Ascending aorta (tissue), 2 donors: ENCODE data around the gene FCAMR. TPM values are rescaled to one million over a fixed set of nuclear protein-coding genes. Genes with fewer than 3 reads are reported as not detected.
A peak's percentile ranks its signal among the peaks of the same experiment; 100 is the strongest.

Source experiments
- DNase-seq, 2 donors: peaks; one replicate each; pipeline ENCODE4 v3.0.0-alpha.2; 2019; ENCODE audit warnings: low spot score in 2 of 2
- H3K27ac ChIP-seq, 2 donors: fragments of 200-600 bp; sonication (generic); one replicate each; pipeline ENCODE4 v1.5.1; 2016 to 2017; ENCODE audit warnings: mild to moderate bottlenecking in 1 of 2
- H3K27me3 ChIP-seq: fragments of 200-600 bp; sonication (generic); one replicate; pipeline ENCODE4 v1.5.1; 2017
- H3K36me3 ChIP-seq, 2 donors: fragments of 200-600 bp; sonication (generic); one replicate each; pipeline ENCODE4 v1.5.1; 2016
- H3K4me1 ChIP-seq, 2 donors: fragments of 200-600 bp; sonication (generic); one replicate each; pipeline ENCODE4 v1.5.1; 2016 to 2017; ENCODE audit warnings: mild to moderate bottlenecking in 1 of 2
- H3K4me3 ChIP-seq, 2 donors: fragments of 200-600 bp; sonication (generic); one replicate each; pipeline ENCODE4 v1.5.1; 2016 to 2017; ENCODE audit warnings: mild to moderate bottlenecking in 1 of 2
- H3K9me3 ChIP-seq, 2 donors: fragments of 200-600 bp; sonication (generic); one replicate each; pipeline ENCODE4 v1.5.1; 2016
- intact Hi-C: fragments of 100-400 bp; cut with DNase I; formaldehyde crosslinking; loops from one replicate; pipeline ENCODE4 v1.15.1; 2023
- total RNA-seq: library from RNA; depleted of rRNA; stranded (reverse); fragments of >200 nt; gene quantifications from one replicate; pipeline ENCODE4 v1.1.0, GENCODE V29; 2016
- TF ChIP-seq, protein P1 (sequence below), 3 experiments: fragments of 200-600 bp in 2 of 3; fragments of 450-650 bp in 1 of 3; sonication (generic) in 2 of 3; IDR thresholded peaks; one replicate each; pipeline ENCODE4 v1.5.1; 2016 to 2019; ENCODE audit warnings: antibody characterized with exemption in 3 of 3, mild to moderate bottlenecking in 1 of 3, moderate library complexity in 1 of 3

Gene FCAMR
- total RNA-seq, 1 donor from 2014 or later: not detected

DNA sequence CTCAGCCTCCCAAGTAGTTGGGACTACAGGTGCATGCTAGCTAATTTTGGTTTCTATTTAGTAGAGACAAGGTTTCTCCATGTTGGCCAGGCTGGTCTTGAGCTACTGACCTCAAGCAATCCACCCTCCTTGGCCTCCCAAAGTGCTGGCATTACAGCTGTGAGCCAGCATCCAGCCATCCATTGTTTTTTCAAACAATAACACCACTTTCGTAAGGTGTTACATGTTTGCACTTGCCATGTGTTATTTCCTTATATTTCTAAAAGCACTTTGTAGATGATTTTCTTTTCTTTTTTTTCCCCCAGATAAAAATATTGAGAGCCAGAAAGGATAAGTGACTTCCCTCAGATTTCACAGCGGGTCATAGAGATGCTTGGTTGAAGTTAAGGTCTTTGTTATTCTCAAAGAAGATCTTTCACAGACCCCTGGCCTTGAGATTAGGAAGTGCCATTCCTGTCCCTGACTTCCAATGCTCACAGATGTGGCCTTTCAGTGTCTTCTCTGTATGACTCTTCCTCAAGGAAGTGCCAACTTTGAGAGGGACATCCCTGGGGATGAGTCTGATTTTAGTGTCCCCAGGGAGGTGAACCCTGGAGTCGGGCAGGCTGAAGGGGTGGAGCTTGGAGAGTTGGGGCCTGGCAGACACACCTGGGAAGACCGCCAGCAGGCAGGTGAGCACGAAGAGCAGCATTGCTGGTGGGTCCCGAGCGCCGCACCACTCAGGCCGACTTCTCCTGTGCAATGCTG, 30.2 kb downstream of the FCAMR start:
- Histone ChIP-seq H3K4me3 (no peak overlapping the region), H3K9me3 (no peaks in the 10 kb centered on the region), H3K27me3 (no peaks in the 10 kb centered on the region), H3K36me3 (no peaks in the 10 kb centered on the region), H3K27ac (no peak overlapping the region), H3K4me1 (no peaks in the 10 kb centered on the region)
- intact Hi-C loops: no loop called here
- TF ChIP-seq, protein P1, sequence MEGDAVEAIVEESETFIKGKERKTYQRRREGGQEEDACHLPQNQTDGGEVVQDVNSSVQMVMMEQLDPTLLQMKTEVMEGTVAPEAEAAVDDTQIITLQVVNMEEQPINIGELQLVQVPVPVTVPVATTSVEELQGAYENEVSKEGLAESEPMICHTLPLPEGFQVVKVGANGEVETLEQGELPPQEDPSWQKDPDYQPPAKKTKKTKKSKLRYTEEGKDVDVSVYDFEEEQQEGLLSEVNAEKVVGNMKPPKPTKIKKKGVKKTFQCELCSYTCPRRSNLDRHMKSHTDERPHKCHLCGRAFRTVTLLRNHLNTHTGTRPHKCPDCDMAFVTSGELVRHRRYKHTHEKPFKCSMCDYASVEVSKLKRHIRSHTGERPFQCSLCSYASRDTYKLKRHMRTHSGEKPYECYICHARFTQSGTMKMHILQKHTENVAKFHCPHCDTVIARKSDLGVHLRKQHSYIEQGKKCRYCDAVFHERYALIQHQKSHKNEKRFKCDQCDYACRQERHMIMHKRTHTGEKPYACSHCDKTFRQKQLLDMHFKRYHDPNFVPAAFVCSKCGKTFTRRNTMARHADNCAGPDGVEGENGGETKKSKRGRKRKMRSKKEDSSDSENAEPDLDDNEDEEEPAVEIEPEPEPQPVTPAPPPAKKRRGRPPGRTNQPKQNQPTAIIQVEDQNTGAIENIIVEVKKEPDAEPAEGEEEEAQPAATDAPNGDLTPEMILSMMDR (IDR thresholded peaks at IDR 0.05): no peak
- DNase-seq: no peak

DNA sequence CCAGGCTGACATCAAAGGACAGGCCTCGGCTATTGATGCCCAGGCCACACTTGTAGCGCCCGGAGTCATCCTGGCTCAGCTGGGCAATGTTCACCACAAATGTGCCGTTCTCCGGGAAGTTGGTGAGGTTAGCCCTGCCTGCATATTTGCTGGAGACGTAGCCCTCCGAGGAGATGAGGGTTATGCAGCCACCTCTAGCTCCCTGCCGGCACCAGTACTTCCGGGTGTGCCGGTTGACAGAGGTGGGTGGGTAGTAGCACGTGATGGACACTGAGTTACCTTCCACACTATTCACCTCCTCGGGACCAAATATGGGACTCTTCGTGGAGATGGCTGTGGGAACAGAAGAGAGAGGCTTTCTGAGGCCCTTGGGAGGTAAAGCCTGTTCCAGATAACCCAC, 31.1 kb downstream of the FCAMR start:
- intact Hi-C loops: no loop called here
- no peak for DNase-seq
- Histone ChIP-seq H3K9me3 (no peaks in the 10 kb centered on the region), H3K4me1 (no peaks in the 10 kb centered on the region), H3K27ac (no peak overlapping the region), H3K4me3 (no peak overlapping the region), H3K27me3 (no peaks in the 10 kb centered on the region), H3K36me3 (no peaks in the 10 kb centered on the region)
- TF ChIP-seq, protein P1 (IDR thresholded peaks at IDR 0.05): no peak

DNA sequence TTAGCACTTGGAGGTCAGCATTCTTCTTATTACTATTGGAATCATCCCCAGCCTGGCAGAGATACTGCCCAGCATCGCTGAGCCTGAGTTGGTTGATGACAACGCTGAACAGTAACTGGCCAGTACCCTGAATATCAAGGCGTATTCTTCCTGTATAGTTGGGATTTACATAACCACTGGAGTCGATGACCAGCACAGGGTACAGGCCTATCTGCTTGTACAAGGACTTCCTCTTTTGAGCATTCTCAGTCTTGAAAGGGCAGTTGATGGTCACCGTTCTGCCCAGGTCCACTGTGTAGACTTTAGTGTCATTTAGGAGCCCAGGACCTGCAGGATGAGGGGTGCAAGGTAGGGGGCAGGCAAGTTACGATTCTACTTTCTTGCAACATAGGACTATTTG, 32.8 kb downstream of the FCAMR start:
- intact Hi-C loops: no loop called here
- no peak overlapping the region for H3K27ac ChIP-seq
- H3K36me3 ChIP-seq: no peaks in the 10 kb centered on the region
- no peak for DNase-seq
- H3K4me1 ChIP-seq: no peaks in the 10 kb centered on the region
- no peaks in the 10 kb centered on the region for H3K9me3 ChIP-seq
- TF ChIP-seq, protein P1 (IDR thresholded peaks at IDR 0.05): no peak
- H3K4me3 ChIP-seq: no peak overlapping the region
- H3K27me3 ChIP-seq: no peaks in the 10 kb centered on the region

DNA sequence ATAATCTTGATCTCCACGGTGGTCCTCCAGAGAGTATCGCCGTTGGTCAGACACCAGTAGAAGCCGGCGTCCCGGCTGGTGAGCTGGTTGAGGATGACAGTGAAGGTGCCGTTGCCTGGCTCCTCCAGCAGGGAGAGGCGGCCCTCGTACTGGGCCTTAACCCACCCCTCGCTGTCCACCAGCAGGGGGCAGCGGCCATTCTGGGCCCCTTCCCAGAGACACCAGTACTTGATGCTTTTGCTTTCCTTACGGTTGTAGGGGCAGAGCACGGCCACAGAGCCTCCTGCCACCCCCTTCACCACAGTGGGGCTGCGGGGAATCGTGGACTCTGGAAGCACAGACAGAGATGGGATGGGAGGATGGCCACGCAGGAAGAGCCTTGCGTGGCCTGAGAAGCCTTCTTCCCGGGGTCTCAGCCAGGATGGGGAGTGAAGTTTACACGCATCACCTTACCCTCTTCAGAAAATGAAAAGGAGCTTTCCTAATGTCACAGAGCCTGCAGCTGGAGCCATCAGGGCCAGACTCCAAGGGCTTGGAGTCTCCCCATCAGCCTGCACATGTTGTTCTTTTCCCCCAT, 34.7 kb downstream of the FCAMR start:
- Histone ChIP-seq H3K27me3 (no peaks in the 10 kb centered on the region), H3K4me3 (no peak overlapping the region), H3K4me1 (no peaks in the 10 kb centered on the region), H3K27ac (no peak overlapping the region), H3K36me3 (no peaks in the 10 kb centered on the region), H3K9me3 (no peaks in the 10 kb centered on the region)
- TF ChIP-seq, protein P1 (IDR thresholded peaks at IDR 0.05): peak in 2 of 3 experiments; percentile 19 to 34
- no peak for DNase-seq
- intact Hi-C loops: no loop called here

DNA sequence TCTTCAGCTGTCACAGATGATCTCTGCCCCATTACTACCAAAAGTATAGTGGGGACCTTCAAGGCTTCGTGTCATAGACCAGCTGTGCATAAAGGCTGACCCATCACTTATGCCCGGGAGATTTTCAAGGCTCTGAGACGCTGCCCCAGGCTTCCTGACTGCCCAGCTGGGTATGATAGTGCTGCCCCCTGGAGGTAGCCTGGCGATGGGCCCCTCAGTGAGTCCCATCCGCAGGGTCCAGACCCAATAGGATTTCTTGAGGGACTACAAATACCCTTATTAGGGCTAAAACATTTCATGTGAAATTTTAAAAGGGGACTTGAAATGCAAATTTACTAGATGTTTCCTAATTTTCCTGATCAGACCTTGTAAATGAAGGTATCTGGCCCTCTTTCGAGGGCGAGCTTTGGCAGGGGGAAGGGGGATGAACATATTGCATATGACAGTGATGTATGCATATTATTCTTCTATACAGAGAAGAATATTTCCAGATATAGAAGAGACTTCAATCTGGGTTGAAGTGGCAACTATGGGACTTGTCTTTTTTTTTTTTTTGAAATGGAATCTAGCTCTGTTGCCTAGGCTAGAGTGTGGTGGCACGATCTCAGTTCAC, 36.8 kb downstream of the FCAMR start:
- TF ChIP-seq, protein P1 (IDR thresholded peaks at IDR 0.05): peak in 2 of 3 experiments; percentile 16 to 36
- DNase-seq: peak in 1 of 2 donors; percentile 71

More for the DNA sequence above, 36.8 kb downstream of the FCAMR start:
- H3K9me3 ChIP-seq: no peaks in the 10 kb centered on the region
- intact Hi-C loops: no loop called here
- no peaks in the 10 kb centered on the region for H3K27me3 ChIP-seq
- H3K4me3 ChIP-seq: no peak overlapping the region
- no peak overlapping the region for H3K27ac ChIP-seq
- H3K4me1 ChIP-seq: no peaks in the 10 kb centered on the region
- H3K36me3 ChIP-seq: no peaks in the 10 kb centered on the region
